ENCODE measurements around the gene COPS6.

COPS6 gene

DNA sequence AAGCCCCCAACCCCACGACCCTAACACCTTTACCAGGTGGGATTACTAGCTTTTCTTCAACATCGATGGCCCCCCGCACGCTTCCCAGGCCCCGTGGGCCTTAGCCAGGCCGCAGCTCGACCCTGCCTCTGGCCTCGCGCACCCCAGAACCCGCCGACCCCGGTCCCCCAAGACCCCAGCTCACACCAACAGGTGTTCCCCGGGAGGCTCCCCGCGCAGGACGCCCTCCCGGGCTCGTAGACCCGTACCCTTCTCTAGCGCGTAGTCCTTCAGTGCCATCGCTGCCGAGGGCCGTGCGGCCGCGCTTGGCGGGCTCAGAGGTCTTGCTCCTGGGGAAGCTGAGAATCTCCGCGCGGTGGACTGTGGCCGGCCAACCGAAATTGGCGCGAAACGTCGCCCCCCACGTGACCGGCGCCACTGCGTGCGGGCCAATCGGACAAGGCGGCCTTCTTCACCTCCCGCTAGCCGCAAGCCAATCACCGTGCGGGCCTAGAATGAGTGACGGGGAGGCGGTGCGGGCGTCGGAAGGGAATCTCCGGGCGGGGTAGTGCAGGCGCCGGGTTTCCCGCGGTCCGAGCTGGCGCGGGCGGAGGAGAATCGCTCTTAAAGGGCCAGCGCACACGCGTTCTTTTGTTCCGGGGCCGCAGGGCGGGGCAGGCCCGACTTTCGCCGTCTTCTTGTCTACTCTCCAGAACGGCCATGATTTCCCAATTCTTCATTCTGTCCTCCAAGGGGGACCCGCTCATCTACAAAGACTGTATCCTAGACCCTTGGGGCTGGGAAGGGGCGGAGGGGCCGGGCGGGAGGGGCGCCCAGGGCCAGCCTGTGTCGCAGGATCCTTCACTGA, 12.5 kb downstream of the COPS6 start, which contains the start of the genes AP4M1 and MCM7:
Gene AP4M1, plus strand, starts transcription at position 628 of the 847 bp plus-strand sequence. Its CDS starts 72 bp downstream, at position 700.
Gene MCM7, minus strand, starts transcription at position 382 of the 847 bp plus-strand sequence. Its CDS starts 103 bp downstream, at position 279.
- CTCF ChIA-PET = interaction anchor here (0.6 to 1.2 kb wide), 4 partner anchors 12 to 47 kb away, joined by 3 to 4 read pairs (median 3); partner anchors contain the start of gene LAMTOR4
- TF ChIP-seq ELF4 (IDR thresholded peaks at IDR 0.05) (peak; percentile 57; the same call in 1 of the 2 replicates), ZNF384 (IDR thresholded peaks at IDR 0.05) (no peak), L3MBTL2 (conservative IDR thresholded peaks at IDR 0.05) (peak; percentile 94), BHLHE40 (IDR thresholded peaks at IDR 0.05; ENCODE audit: borderline replicate concordance) (no peak), HDGF (IDR thresholded peaks at IDR 0.05; ENCODE audit: borderline replicate concordance) (no peak), FOXK2 (IDR thresholded peaks at IDR 0.05) (no peak), SUZ12 (IDR thresholded peaks at IDR 0.05) (no peak), FOXA1 (IDR thresholded peaks at IDR 0.05) (no peak), NFRKB (IDR thresholded peaks at IDR 0.05) (peak; percentile 46; the same call in 1 of the 2 replicates), LEF1 (IDR thresholded peaks at IDR 0.05; ENCODE audit: borderline replicate concordance) (no peak), ARNT (IDR thresholded peaks at IDR 0.05) (no peak)
- TF ChIP-seq, protein P1, sequence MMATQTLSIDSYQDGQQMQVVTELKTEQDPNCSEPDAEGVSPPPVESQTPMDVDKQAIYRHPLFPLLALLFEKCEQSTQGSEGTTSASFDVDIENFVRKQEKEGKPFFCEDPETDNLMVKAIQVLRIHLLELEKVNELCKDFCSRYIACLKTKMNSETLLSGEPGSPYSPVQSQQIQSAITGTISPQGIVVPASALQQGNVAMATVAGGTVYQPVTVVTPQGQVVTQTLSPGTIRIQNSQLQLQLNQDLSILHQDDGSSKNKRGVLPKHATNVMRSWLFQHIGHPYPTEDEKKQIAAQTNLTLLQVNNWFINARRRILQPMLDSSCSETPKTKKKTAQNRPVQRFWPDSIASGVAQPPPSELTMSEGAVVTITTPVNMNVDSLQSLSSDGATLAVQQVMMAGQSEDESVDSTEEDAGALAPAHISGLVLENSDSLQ (IDR thresholded peaks at IDR 0.05) = peak; percentile 99
- POLR2A ChIA-PET = interaction anchor here (0.5 to 5.4 kb wide), 28 partner anchors 8 to 485 kb away, joined by 3 to 100 read pairs (median 6); partner anchors contain the start of genes CNPY4, COPS6, GJC3 and GPC2
- DNase-seq (ENCODE audit: extremely low spot score) = peak; percentile 94

DNA sequence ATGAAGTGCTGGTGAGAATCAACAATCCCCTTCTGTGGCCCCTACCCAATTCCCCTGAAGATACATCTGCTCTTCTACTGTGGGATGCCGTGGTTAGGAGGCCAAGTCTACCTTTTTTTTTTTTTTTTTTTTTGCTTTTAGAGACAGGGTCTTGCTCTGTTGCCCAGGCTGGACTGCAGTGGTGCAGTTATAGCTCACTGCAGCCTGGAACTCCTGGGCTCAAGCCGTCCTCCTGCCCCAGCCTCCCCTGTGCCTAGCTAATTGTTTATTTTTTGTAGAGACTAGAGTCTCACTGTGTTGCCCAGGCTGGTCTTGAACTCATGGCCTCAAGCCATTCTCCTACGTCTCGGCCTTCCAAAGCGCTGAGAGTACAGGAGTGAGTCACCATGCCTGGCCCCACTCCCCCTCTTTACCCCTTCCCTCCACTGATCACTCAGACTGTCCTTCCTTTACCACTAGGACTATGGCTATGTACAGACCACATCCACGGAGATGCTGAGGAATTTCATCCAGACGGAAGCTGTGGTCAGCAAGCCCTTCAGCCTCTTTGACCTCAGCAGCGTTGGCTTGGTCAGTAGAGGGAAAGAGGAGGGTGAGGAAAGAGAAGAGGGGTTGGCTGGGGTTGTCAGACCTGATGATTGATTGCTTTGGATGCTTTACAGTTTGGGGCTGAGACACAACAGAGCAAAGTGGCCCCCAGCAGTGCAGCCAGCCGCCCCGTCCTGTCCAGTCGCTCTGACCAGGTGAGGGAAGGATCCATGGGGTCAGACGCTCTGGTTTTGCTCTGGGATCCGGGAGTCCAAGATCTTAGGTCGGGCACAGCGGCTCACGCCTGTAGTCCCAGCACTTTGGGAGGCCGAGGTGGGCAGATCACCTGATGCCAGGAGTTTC, 14.4 kb downstream of the COPS6 start:
- DNase-seq (ENCODE audit: extremely low spot score) = no peak
- ChIA-PET CTCF (interaction anchor here (1.6 kb wide), 1 partner anchor 28 kb away, joined by 7 read pairs; no protein-coding TSS in a partner anchor), POLR2A (interaction anchor here (1.1 to 5.4 kb wide), 9 partner anchors 10 to 88 kb away, joined by 3 to 100 read pairs (median 38); partner anchors contain the start of genes CNPY4, COPS6, LAMTOR4 and MBLAC1)
- TF ChIP-seq LEF1 (IDR thresholded peaks at IDR 0.05; ENCODE audit: borderline replicate concordance) (no peak), NFRKB (IDR thresholded peaks at IDR 0.05) (no peak), FOXA1 (IDR thresholded peaks at IDR 0.05) (no peak), L3MBTL2 (conservative IDR thresholded peaks at IDR 0.05) (no peak), BHLHE40 (IDR thresholded peaks at IDR 0.05; ENCODE audit: borderline replicate concordance) (no peak), ELF4 (IDR thresholded peaks at IDR 0.05) (no peak), CTBP1 (IDR thresholded peaks at IDR 0.05; ENCODE audit: borderline replicate concordance) (no peak), ZNF384 (IDR thresholded peaks at IDR 0.05) (0 out of 2 replicates have a peak, but pooled peaks have one; percentile 4), FOXK2 (IDR thresholded peaks at IDR 0.05) (no peak)
- TF ChIP-seq, protein P1 (IDR thresholded peaks at IDR 0.05) = peak; percentile 75

DNA sequence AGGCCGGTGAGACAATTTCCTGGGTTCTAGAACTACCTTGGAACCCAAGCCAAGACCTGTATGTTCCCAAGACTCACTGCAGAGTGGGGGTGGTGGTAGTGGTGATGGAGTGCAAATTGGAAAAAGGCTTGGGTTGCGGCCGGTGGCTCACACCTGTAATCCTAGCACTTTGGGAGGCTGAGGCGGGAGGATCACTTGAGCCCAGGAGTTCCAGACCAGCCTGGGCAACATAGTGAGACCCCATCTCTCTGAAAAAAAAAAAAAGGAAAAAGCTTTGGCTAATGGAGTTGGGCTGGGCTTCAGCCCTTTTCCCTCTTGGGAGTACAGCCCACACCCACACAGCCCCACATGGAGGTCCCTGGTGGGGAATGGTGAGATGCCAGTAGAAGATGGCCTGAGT, 16.8 kb downstream of the COPS6 start:
- TF ChIP-seq, protein P1 (IDR thresholded peaks at IDR 0.05) = no peak
- DNase-seq (ENCODE audit: extremely low spot score) = no peak
- ChIA-PET CTCF (interaction anchor here (0.9 kb wide), 1 partner anchor 9 kb away, joined by 3 read pairs; no protein-coding TSS in a partner anchor), POLR2A (interaction anchor here (1.0 to 1.1 kb wide), 3 partner anchors 11 to 16 kb away, joined by 3 to 4 read pairs (median 3); no protein-coding TSS in a partner anchor)

DNA sequence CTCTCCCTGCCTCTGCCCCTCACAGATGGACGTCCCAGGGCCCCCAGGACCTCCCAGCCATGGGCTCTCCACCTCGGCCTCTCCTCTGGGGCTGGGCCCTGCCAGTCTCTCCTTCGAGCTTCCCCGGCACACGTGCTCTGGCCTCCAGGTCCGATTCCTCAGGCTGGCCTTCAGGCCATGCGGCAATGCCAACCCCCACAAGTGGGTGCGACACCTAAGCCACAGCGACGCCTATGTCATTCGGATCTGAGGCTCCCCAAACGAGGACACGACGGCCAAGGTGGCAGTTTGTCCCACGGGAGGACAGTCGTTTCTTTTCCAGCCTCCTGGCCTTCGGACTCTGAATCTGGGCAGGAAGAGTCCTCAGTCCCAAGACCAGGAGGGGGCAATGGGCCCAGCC, 17.9 kb downstream of the COPS6 start:
- DNase-seq (ENCODE audit: extremely low spot score) = no peak
- CTCF ChIA-PET = no interaction called here
- TF ChIP-seq SUZ12 (IDR thresholded peaks at IDR 0.05) (no peak), HDGF (IDR thresholded peaks at IDR 0.05; ENCODE audit: borderline replicate concordance) (no peak), ARNT (IDR thresholded peaks at IDR 0.05) (no peak), ZNF384 (IDR thresholded peaks at IDR 0.05) (no peak), FOXM1 (IDR thresholded peaks at IDR 0.05; ENCODE audit: borderline replicate concordance) (no peak), L3MBTL2 (conservative IDR thresholded peaks at IDR 0.05) (no peak), ELF4 (IDR thresholded peaks at IDR 0.05) (no peak), BHLHE40 (IDR thresholded peaks at IDR 0.05; ENCODE audit: borderline replicate concordance) (no peak), FOXK2 (IDR thresholded peaks at IDR 0.05) (no peak)
- TF ChIP-seq, protein P1 (IDR thresholded peaks at IDR 0.05) = no peak
- POLR2A ChIA-PET = interaction anchor here (0.8 to 1.1 kb wide), 3 partner anchors 12 to 18 kb away, joined by 3 to 4 read pairs (median 3); no protein-coding TSS in a partner anchor

Measured in HEK293T (cell line).